GM12878 (cell line): ENCODE data around the gene MVB12B.

Source experiments
- ASH2L ChIP-seq: fragments of 300-600, 200-600 bp; sonication (generic); IDR thresholded peaks from 2 replicates; pipeline ENCODE4 v1.6.1; 2017; ENCODE audit warnings: low read depth, mild to moderate bottlenecking, borderline replicate concordance
- CBFB ChIP-seq: IDR thresholded peaks from 2 replicates; pipeline ENCODE4 v1.6.1; 2016; ENCODE audit warnings: antibody characterized with exemption, low read depth
- EP300 ChIP-seq, 2 experiments: fragments of 150-350 bp in 1 of 2; IDR thresholded peaks; 2 replicates each; pipeline ENCODE4 v1.6.1; 2011 to 2012; ENCODE audit warnings: low read depth in 2 of 2, low read length in 2 of 2, borderline replicate concordance in 1 of 2, improper control_type of control experiment in 1 of 2, inconsistent platforms in 1 of 2; ENCODE audit not compliant: control insufficient read depth in 1 of 2
- HDAC2 ChIP-seq: fragments of 200-600 bp; sonication (generic); IDR thresholded peaks from 2 replicates; pipeline ENCODE4 v1.6.1; 2017
- MXI1 ChIP-seq: fragments of 150-350 bp; IDR thresholded peaks from 2 replicates; pipeline ENCODE4 v1.6.1; 2011; ENCODE audit warnings: low read depth, mild to moderate bottlenecking, inconsistent platforms, low read length, improper control_type of control experiment
- NFIC ChIP-seq: IDR thresholded peaks from 2 replicates; pipeline ENCODE4 v1.6.1; 2012; ENCODE audit warnings: low read depth, mild to moderate bottlenecking, inconsistent platforms, low read length, moderate library complexity
- RAD21 ChIP-seq: IDR thresholded peaks from 2 replicates; pipeline ENCODE4 v1.6.1; 2011; ENCODE audit warnings: mild to moderate bottlenecking, low read depth, low read length, moderate library complexity; ENCODE audit not compliant: insufficient read depth
- SUPT20H ChIP-seq: IDR thresholded peaks from 2 replicates; pipeline ENCODE4 v1.6.1; 2011; ENCODE audit warnings: low read depth, mild to moderate bottlenecking, low read length, moderate library complexity, borderline replicate concordance; ENCODE audit not compliant: control insufficient read depth
- TARDBP ChIP-seq: IDR thresholded peaks from 2 replicates; pipeline ENCODE4 v1.6.1; 2016; ENCODE audit warnings: borderline replicate concordance
- YY1 ChIP-seq: IDR thresholded peaks from 2 replicates; pipeline ENCODE4 v1.6.1; 2011; ENCODE audit warnings: low read depth, mild to moderate bottlenecking, low read length
- TF ChIP-seq, protein P1 (sequence below), 3 experiments: IDR thresholded peaks in 2 of 3; conservative IDR thresholded peaks in 1 of 3; 2 replicates each; pipeline ENCODE4 v1.5.1; 2011; ENCODE audit warnings: low read depth in 3 of 3, low read length in 3 of 3, mild to moderate bottlenecking in 3 of 3, control low read depth in 2 of 3, moderate library complexity in 2 of 3, inconsistent platforms in 1 of 3, mixed read lengths in 1 of 3; ENCODE audit not compliant: control insufficient read depth in 2 of 3, insufficient read depth in 1 of 3; ENCODE audit errors: extremely low read depth in 1 of 3
- TF ChIP-seq, protein P2 (sequence below): IDR thresholded peaks from 2 replicates; pipeline ENCODE4 v1.6.1; 2011; ENCODE audit warnings: low read depth, low read length, improper control_type of control experiment, borderline replicate concordance
- TF ChIP-seq, protein P3 (sequence below): fragments of 450-650 bp; IDR thresholded peaks from 2 replicates; pipeline ENCODE4 v1.6.1; 2017; ENCODE audit warnings: mild to moderate bottlenecking, moderate library complexity

DNA sequence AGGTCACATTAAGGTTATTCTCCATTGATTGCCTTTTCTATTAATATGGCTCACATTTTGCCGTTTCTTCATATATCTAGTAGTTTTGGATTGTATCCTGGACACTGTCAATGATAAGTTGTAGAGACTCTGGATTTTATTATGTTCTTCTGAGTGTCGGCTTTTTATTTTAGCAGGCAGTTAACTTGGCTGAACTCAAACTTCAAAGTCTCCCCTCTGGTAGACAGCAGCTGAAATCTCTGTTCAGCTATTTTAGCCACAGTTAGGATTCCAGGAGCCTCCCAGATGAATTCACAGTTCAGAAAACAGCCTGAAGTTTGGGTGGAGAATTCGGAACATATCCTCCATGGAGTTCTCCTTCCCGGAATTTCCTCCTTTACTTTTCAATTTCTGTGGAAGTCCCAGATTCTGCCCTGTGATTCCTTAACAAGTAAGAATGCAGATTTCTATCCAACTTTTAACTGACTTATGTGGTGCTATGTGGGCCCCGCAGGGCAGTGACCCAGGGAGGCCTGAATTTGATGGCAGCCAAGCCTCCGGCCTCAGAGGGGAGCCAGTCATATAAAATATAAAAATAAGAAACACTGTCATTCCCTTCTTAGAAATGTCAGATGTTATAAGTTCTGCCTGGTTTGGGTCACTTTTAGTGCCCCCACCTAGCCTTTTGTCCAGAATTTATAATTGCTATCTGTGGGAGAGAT, 39.3 kb upstream of the MVB12B start:
- TF ChIP-seq, protein P1, sequence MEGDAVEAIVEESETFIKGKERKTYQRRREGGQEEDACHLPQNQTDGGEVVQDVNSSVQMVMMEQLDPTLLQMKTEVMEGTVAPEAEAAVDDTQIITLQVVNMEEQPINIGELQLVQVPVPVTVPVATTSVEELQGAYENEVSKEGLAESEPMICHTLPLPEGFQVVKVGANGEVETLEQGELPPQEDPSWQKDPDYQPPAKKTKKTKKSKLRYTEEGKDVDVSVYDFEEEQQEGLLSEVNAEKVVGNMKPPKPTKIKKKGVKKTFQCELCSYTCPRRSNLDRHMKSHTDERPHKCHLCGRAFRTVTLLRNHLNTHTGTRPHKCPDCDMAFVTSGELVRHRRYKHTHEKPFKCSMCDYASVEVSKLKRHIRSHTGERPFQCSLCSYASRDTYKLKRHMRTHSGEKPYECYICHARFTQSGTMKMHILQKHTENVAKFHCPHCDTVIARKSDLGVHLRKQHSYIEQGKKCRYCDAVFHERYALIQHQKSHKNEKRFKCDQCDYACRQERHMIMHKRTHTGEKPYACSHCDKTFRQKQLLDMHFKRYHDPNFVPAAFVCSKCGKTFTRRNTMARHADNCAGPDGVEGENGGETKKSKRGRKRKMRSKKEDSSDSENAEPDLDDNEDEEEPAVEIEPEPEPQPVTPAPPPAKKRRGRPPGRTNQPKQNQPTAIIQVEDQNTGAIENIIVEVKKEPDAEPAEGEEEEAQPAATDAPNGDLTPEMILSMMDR (IDR thresholded peaks at IDR 0.05 in 2 of 3, conservative IDR thresholded peaks at IDR 0.05 in 1 of 3; ENCODE audit: control insufficient read depth in 2 of 3, extremely low read depth in 1 of 3, insufficient read depth in 1 of 3, low read depth in 3 of 3, low read length in 3 of 3), result no peak
- no peak for TF ChIP-seq SUPT20H
- TF ChIP-seq HDAC2, result no peak
- TF ChIP-seq CBFB, result no peak
- TF ChIP-seq EP300 (IDR thresholded peaks at IDR 0.05; ENCODE audit: borderline replicate concordance in 1 of 2, control insufficient read depth in 1 of 2, low read depth in 2 of 2, low read length in 2 of 2), result no peak
- TF ChIP-seq MXI1, result no peak
- TF ChIP-seq YY1, result no peak
- no peak for TF ChIP-seq RAD21
- TF ChIP-seq ASH2L, result no peak
- TF ChIP-seq, protein P2, sequence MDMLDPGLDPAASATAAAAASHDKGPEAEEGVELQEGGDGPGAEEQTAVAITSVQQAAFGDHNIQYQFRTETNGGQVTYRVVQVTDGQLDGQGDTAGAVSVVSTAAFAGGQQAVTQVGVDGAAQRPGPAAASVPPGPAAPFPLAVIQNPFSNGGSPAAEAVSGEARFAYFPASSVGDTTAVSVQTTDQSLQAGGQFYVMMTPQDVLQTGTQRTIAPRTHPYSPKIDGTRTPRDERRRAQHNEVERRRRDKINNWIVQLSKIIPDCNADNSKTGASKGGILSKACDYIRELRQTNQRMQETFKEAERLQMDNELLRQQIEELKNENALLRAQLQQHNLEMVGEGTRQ, result no peak
- no peak for TF ChIP-seq TARDBP
- TF ChIP-seq, protein P3, sequence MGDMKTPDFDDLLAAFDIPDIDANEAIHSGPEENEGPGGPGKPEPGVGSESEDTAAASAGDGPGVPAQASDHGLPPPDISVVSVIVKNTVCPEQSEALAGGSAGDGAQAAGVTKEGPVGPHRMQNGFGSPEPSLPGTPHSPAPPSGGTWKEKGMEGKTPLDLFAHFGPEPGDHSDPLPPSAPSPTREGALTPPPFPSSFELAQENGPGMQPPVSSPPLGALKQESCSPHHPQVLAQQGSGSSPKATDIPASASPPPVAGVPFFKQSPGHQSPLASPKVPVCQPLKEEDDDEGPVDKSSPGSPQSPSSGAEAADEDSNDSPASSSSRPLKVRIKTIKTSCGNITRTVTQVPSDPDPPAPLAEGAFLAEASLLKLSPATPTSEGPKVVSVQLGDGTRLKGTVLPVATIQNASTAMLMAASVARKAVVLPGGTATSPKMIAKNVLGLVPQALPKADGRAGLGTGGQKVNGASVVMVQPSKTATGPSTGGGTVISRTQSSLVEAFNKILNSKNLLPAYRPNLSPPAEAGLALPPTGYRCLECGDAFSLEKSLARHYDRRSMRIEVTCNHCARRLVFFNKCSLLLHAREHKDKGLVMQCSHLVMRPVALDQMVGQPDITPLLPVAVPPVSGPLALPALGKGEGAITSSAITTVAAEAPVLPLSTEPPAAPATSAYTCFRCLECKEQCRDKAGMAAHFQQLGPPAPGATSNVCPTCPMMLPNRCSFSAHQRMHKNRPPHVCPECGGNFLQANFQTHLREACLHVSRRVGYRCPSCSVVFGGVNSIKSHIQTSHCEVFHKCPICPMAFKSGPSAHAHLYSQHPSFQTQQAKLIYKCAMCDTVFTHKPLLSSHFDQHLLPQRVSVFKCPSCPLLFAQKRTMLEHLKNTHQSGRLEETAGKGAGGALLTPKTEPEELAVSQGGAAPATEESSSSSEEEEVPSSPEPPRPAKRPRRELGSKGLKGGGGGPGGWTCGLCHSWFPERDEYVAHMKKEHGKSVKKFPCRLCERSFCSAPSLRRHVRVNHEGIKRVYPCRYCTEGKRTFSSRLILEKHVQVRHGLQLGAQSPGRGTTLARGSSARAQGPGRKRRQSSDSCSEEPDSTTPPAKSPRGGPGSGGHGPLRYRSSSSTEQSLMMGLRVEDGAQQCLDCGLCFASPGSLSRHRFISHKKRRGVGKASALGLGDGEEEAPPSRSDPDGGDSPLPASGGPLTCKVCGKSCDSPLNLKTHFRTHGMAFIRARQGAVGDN, result no peak
- TF ChIP-seq NFIC, result no peak
